ENCODE measurements around the gene SUFU. TPM values are rescaled to one million over a fixed set of nuclear protein-coding genes. Genes with fewer than 3 reads are reported as not detected.
A peak's percentile ranks its signal among the peaks of the same experiment; 100 is the strongest.

The SUFU gene
- total and polyA plus RNA-seq, 2 of the 4 experiments (the other 2 are of a cell fraction), result 2.2 to 11.0 TPM

DNA sequence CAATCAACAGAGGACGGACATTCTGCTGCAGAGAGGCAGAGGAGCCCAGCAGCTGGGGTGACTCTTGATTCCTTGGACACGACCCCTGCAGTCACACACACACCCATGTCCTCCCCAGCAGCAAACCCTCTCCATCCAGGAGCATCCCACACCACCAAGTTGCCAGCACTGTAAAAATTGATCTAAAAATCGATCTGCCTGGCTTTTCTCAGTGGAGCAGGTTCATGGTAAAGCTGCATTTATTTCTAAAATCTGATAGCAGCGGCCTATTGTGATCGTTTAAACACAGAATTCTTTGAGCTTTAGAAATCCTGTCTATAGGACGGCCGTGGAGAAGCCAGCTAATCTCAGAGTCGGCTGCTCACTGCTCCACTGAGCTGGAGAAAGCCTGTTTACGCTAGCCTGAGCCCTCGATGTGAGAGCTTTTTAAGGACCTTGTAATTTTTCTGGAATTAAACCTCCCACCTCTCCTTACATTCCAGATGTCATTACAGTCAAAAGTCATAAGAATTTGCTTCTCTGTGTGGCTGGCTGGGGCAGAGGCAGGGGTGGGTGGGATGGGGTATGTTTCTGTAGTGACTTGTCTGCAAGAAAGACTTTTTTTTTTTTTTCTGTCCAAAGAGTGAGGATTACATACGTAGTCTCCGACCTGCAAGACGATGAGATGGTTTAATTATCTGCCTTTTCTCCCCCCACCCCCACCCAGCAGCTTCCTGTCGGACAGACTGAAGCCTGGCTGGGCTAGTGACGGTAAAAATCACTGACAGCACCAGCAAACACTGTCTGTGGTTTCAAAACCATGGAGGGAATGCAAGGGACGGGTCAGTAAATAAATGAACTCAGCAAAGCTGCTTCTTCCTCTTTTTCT, 172.1 kb downstream of the SUFU start (continued):
- peak; percentile 57; the same call in 1 of the 2 replicates for TF ChIP-seq MXI1 (IDR thresholded peaks at IDR 0.05; ENCODE audit: borderline replicate concordance, low read depth, low read length)
- peak; percentile 44; the same call in 1 of the 2 replicates for TF ChIP-seq NFE2L2 (IDR thresholded peaks at IDR 0.05; ENCODE audit: low read depth, low read length)
- peak; percentile 38; the same call in 1 of the 2 replicates for TF ChIP-seq POLR2A (IDR thresholded peaks at IDR 0.05; ENCODE audit: low read depth, low read length)
- no peak for TF ChIP-seq RFX5 (IDR thresholded peaks at IDR 0.05; ENCODE audit: low read depth, low read length)
- TF ChIP-seq, protein P1, sequence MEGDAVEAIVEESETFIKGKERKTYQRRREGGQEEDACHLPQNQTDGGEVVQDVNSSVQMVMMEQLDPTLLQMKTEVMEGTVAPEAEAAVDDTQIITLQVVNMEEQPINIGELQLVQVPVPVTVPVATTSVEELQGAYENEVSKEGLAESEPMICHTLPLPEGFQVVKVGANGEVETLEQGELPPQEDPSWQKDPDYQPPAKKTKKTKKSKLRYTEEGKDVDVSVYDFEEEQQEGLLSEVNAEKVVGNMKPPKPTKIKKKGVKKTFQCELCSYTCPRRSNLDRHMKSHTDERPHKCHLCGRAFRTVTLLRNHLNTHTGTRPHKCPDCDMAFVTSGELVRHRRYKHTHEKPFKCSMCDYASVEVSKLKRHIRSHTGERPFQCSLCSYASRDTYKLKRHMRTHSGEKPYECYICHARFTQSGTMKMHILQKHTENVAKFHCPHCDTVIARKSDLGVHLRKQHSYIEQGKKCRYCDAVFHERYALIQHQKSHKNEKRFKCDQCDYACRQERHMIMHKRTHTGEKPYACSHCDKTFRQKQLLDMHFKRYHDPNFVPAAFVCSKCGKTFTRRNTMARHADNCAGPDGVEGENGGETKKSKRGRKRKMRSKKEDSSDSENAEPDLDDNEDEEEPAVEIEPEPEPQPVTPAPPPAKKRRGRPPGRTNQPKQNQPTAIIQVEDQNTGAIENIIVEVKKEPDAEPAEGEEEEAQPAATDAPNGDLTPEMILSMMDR (conservative IDR thresholded peaks at IDR 0.05; ENCODE audit: low read depth, low read length), result no peak

Measured in IMR-90 (cell line).